HG02642 (cell line): ENCODE results near the gene RPL39L.
A peak's percentile ranks its signal among the peaks of the same experiment; 100 is the strongest.

Source experiments
- ATAC-seq: cut with Tn5 transposase; IDR thresholded peaks from one replicate; pipeline ENCODE4 v1.9.1; 2021; ENCODE audit warnings: mild to moderate bottlenecking; ENCODE audit not compliant: unreplicated experiment, poor library complexity

Gene RPL39L

DNA sequence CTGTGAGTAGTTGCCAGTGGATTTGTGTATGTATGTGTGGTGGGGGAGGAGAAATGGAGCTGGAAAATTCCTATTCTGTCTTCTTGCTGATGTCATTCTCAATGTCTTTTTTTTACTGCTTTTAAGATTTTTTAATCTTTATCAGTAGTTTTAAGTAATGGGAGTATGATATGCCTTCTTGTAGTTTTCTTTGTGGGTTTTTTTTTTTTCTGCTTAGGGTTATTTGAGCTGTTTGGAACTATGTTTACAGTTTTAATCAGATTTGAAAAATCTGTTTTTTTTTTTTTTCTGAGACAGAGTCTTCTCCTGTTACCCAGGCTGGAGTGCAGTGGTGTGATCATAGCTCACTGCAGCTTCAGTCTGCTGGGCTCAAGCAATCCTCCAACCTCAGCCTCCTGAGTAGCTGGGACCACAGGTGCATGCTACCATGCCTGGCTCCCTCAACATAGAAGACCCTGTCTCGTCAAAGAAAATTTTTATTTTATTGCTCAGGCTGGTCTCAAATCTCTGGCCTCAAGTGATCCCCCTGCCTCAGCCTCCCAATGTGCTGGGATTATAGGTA is 37.1 kb downstream of the RPL39L start:
- ATAC-seq, result no peak

GRCh38 chr3:187101184-187102072 is 37.9 kb downstream of the RPL39L start:
- ATAC-seq, result peak; percentile 65

GRCh38 chr3:187098923-187099512 is 40.3 kb downstream of the RPL39L start:
- no peak for ATAC-seq

- ATAC-seq, result no peak
Observed at GRCh38 chr3:187093320-187093719, 46.0 kb downstream of the RPL39L start.

DNA sequence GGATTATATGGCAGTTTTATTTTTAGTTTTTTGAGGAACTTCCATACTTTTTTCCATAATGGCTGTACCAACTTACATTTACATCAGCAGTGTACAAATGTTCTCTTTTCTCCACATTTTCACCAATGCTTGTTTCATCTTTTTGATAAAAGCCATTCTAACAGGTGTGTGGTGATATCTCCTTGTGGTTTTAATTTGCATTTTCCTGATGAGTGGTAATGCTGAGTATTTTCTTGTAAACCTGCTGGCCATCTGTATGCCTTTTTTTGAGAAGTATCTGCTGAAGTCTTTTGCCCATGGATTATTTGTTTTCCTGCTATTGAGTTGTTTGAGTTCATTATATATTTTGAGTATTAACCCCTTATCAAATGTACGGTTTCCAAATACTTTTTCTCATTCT is 50.6 kb downstream of the RPL39L start:
- no peak for ATAC-seq

DNA sequence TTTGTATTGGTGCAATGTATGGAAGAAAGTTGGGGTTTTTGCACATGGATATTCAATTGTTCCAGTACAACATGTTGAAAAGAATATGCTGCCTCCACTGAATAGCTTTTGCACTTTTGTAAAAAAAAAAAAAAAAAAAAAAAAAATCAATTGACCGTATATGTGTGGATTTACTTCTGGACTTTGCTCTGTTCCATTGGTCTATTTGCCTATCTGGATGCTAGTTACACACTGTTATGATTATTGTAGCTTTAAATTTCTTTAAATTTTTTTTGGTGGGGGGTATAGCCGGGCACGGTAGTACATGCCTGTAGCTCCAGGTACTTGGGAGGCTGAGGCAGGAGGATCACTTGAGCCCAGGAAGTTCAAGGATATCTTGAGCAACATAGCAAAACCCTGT is 52.5 kb downstream of the RPL39L start:
- no peak for ATAC-seq

GRCh38 chr3:187085933-187086332 is 53.4 kb downstream of the RPL39L start:
- ATAC-seq, result no peak

- ATAC-seq, result no peak
Observed at GRCh38 chr3:187085021-187085666, 54.2 kb downstream of the RPL39L start.

GRCh38 chr3:187084580-187084979 is 54.7 kb downstream of the RPL39L start:
- no peak for ATAC-seq

GRCh38 chr3:187084126-187084525 is 55.2 kb downstream of the RPL39L start:
- no peak for ATAC-seq

DNA sequence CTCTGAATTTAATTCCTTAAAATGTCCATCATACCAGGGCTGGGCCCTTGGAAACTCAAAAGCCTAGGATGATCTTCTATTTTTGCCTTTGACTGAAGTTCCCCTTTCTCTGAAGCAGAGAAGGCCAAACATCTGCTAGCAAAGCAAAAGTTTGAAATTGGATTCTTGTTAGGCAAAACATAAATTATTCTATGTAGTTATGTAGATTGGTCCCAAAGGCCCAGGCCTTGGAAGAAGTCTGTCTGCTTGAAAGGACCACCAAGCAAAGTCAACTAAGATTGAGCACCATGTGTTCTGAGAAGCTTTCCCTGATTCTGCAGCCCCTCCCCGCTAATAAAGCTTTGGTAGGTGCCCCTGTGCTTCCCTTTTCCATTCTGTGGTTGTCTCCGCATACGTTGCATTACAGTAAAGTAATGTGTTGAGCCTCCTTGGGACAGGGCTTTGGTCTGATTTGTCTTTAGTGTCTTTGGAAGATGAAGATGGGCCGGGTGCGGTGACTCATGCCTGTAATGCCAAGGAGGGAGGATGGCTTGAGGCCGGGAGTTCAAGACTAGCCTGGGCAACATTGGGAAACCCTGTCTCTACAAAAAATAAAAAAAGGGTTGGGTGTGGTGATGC is 56.4 kb downstream of the RPL39L start:
- ATAC-seq, result no peak

- ATAC-seq, result no peak
Observed at GRCh38 chr3:187080799-187081450, 58.4 kb downstream of the RPL39L start.

- no peak for ATAC-seq
Observed at GRCh38 chr3:187079090-187080022, 59.9 kb downstream of the RPL39L start.

DNA sequence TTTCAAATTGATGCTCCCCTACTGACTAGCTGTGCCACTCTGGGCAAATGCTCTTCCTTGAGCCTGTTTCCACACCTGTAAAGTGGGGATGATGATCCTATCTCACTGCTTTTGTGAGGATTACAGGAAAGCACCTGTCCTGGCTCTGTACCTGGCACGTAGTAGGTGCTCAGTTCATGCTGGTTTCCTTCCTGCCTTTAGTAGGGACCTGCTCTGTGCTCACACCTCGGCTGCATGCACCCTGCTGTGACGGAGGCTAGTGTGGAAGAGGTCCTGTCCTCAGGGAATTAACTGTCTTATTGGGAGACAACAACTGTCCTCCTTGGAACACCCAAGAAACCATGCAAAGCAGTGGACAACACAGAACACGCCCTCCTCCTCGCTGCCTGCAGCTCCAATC is 61.8 kb downstream of the RPL39L start:
- ATAC-seq, result no peak

- no peak for ATAC-seq
Observed at GRCh38 chr3:187077085-187077484, 62.2 kb downstream of the RPL39L start.

- ATAC-seq, result no peak
Observed at GRCh38 chr3:187076297-187076696, 63.0 kb downstream of the RPL39L start.

- ATAC-seq, result no peak
Observed at GRCh38 chr3:187074846-187075245, 64.5 kb downstream of the RPL39L start.

GRCh38 chr3:187073581-187074098 is 65.7 kb downstream of the RPL39L start:
- ATAC-seq, result no peak

GRCh38 chr3:187072511-187072910 is 66.8 kb downstream of the RPL39L start:
- no peak for ATAC-seq
